Sigmoid colon (tissue), 7 donors: ENCODE measurements around the gene CACNA2D3. TPM values are rescaled to one million over a fixed set of nuclear protein-coding genes. Genes with fewer than 3 reads are reported as not detected.

ENCODE experiments used
- DNase-seq: peaks from one replicate; pipeline ENCODE4 v3.0.0-alpha.2; 2019
- H3K27ac ChIP-seq, 4 donors: fragments of 200-600 bp; sonication (generic); one replicate each; pipeline ENCODE4 v1.5.1; 2016 to 2019; ENCODE audit warnings: mild to moderate bottlenecking in 1 of 4
- H3K27me3 ChIP-seq, 3 donors: fragments of 200-600 bp; sonication (generic); one replicate each; pipeline ENCODE4 v1.5.1; 2019; ENCODE audit warnings: mild to moderate bottlenecking in 1 of 3
- H3K36me3 ChIP-seq, 4 donors: fragments of 200-600 bp; sonication (generic); one replicate each; pipeline ENCODE4 v1.5.1; 2016 to 2019
- H3K4me1 ChIP-seq, 4 donors: fragments of 200-600 bp; sonication (generic); one replicate each; pipeline ENCODE4 v1.5.1; 2017 to 2019
- H3K4me3 ChIP-seq, 4 donors: fragments of 200-600 bp; sonication (generic); one replicate each; pipeline ENCODE4 v1.5.1; 2017 to 2019; ENCODE audit warnings: mild to moderate bottlenecking in 2 of 4, moderate library complexity in 1 of 4
- H3K9me3 ChIP-seq, 4 donors: fragments of 200-600 bp in 3 of 4; sonication (generic) in 3 of 4; one replicate each; pipeline versions ENCODE4 v1.5.1 to v1.6.1; 2013 to 2019
- EP300 ChIP-seq, 4 donors: sonication (generic); formaldehyde crosslinking; IDR thresholded peaks; one replicate each; pipeline ENCODE4 v1.6.1; 2017; ENCODE audit warnings: antibody characterized with exemption in 4 of 4
- POLR2A ChIP-seq, 2 donors: fragments of 450-650 bp; IDR thresholded peaks; one replicate each; pipeline ENCODE4 v1.6.1; 2016; ENCODE audit warnings: antibody characterized with exemption in 2 of 2, mild to moderate bottlenecking in 2 of 2, moderate library complexity in 2 of 2
- POLR2AphosphoS5 ChIP-seq, 4 donors: sonication (generic); formaldehyde crosslinking; IDR thresholded peaks; one replicate each; pipeline ENCODE4 v1.6.1; 2017; ENCODE audit warnings: antibody characterized with exemption in 4 of 4
- WGBS, 2 donors: extraction: QIAGEN DNeasy Blood & Tissue Kit; methylation state at CpG; one replicate each; pipeline ENCODE4 v1.1.7; 2013; 5-methylcytosine and 5-hydroxymethylcytosine counted together
- intact Hi-C: fragments of 100-400 bp; cut with DNase I; formaldehyde crosslinking; loops from one replicate; pipeline ENCODE4 v1.15.1; 2023
- polyA plus RNA-seq, 3 donors: library from polyadenylated mRNA; stranded (reverse); fragments of 200-250 nt; gene quantifications; one replicate each; pipeline ENCODE4 v1.2.3, GENCODE V29; 2013
- total RNA-seq, 4 donors: library from RNA; depleted of rRNA; stranded (reverse); fragments of >200 nt; gene quantifications; one replicate each; pipeline ENCODE4 v1.1.0, GENCODE V29; 2016
- TF ChIP-seq, protein P1 (sequence below), 4 experiments: fragments of 450-650 bp in 3 of 4; fragments of 200-600 bp in 1 of 4; IDR thresholded peaks; one replicate each; pipeline ENCODE4 v1.5.1; 2016 to 2019; ENCODE audit warnings: antibody characterized with exemption in 4 of 4, mild to moderate bottlenecking in 3 of 4, moderate library complexity in 2 of 4
- donor health status: healthy with polysubstance abuse.
- donor health status: Bipolar disorder and iron deficiency.
- donor health status: healthy.

The CACNA2D3 gene
- total and polyA plus RNA-seq, 7 donors, result 0.32 to 10.2 (median 4.8) TPM; not detected in 1

DNA sequence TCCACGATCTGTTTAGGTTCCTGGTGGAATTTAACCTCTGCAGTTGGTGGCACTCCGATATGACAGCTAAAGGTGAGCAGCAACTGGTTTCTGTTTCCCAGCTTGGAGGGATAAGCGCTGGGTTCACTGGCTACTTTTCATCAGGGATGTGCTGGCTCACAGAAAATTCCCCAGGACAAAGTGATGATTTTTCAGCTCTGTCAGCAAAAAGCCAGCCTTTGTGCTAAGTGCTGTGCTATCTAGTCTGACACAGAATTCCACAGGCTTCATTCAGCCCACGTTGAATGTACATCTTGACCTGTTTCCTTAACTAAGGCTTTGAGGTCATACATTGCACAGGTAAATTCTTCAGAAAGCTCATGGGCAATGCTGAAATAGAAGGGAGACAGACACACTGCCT lies 887.0 kb downstream of the CACNA2D3 start:
- Histone ChIP-seq H3K36me3 (no peaks in the 10 kb centered on the region), H3K9me3 (no peaks in the 10 kb centered on the region), H3K4me1 (no peaks in the 10 kb centered on the region), H3K27me3 (no peaks in the 10 kb centered on the region), H3K27ac (no peak overlapping the region), H3K4me3 (no peak overlapping the region)
- DNase-seq, result no peak
- WGBS, 2 donors, result 66 to 81% methylated on average over 4 of the region's 4 CpGs
- no peak for TF ChIP-seq POLR2A (IDR thresholded peaks at IDR 0.05)
- no peak for TF ChIP-seq EP300 (IDR thresholded peaks at IDR 0.05)
- no peak for TF ChIP-seq POLR2AphosphoS5 (IDR thresholded peaks at IDR 0.05)
- TF ChIP-seq, protein P1, sequence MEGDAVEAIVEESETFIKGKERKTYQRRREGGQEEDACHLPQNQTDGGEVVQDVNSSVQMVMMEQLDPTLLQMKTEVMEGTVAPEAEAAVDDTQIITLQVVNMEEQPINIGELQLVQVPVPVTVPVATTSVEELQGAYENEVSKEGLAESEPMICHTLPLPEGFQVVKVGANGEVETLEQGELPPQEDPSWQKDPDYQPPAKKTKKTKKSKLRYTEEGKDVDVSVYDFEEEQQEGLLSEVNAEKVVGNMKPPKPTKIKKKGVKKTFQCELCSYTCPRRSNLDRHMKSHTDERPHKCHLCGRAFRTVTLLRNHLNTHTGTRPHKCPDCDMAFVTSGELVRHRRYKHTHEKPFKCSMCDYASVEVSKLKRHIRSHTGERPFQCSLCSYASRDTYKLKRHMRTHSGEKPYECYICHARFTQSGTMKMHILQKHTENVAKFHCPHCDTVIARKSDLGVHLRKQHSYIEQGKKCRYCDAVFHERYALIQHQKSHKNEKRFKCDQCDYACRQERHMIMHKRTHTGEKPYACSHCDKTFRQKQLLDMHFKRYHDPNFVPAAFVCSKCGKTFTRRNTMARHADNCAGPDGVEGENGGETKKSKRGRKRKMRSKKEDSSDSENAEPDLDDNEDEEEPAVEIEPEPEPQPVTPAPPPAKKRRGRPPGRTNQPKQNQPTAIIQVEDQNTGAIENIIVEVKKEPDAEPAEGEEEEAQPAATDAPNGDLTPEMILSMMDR (IDR thresholded peaks at IDR 0.05), result no peak
- intact Hi-C loops, result no loop called here

DNA sequence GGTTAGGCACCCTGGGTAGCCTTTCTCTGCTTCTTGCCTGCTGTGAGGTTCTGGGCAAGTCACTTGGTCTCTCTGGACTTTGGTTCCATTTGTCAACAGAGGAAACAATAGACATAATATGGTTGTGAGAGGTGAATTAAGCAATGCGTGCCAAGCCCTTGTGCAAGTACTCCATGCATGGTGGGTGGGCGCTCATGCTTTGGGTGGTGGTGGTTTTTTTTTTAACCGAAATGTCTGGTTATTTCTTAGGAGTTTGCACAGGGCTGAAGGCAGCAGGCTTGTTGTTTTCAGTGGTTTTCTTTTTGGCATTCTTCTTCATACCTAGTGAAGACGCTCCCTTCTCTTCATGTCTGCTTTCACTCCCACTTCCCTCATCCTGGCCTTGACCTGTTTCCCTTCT lies 889.7 kb downstream of the CACNA2D3 start:
- Histone ChIP-seq H3K9me3 (no peaks in the 10 kb centered on the region), H3K36me3 (no peaks in the 10 kb centered on the region), H3K27ac (no peak overlapping the region), H3K27me3 (no peaks in the 10 kb centered on the region), H3K4me3 (no peak overlapping the region), H3K4me1 (no peaks in the 10 kb centered on the region)
- no peak for DNase-seq
- intact Hi-C loops, result no loop called here
- 84 to 87% methylated on average over 4 of the region's 4 CpGs for WGBS, 2 donors
- no peak for TF ChIP-seq EP300 (IDR thresholded peaks at IDR 0.05)
- TF ChIP-seq POLR2AphosphoS5 (IDR thresholded peaks at IDR 0.05), result no peak
- no peak for TF ChIP-seq POLR2A (IDR thresholded peaks at IDR 0.05)
- TF ChIP-seq, protein P1 (IDR thresholded peaks at IDR 0.05), result no peak

DNA sequence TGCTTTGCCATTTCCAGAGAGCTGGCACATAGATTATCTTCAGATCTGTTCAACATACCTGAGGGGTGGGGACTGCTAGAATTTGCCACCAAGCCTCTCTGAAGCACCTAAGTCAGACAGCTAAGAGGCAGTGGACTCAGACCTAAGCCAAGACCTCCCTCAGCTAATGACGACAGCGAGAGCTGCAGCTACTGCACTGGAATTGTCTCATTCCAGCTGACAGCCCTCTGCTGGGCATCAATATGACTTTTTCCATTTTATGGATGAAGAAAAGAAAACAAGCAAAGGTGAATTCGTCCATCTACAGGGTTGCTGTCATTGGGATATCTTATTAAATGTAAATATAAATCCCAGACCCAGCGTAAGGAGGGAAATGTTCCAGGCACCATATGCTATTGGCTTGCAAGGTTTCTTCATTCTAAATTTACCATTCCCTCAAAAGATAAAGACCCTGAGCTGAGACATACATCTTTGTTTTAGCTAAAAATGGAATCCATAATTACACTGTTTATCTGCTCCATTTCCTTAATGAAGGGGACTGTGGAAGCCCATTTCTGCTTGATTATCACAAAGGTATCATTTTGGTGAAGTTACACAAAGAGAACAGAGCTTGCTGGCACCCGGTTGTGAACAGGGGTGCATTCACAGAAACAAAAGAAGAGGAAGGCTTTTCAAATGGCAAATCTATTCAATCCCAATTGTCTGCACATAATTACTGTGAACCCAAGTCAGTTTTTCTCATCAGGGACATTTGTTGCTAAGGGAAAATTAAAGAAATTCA lies 891.0 kb downstream of the CACNA2D3 start:
- H3K27ac ChIP-seq, result no peak overlapping the region
- no peaks in the 10 kb centered on the region for H3K27me3 ChIP-seq
- H3K9me3 ChIP-seq, result no peaks in the 10 kb centered on the region
- 53 to 71% methylated on average over 5 of the region's 5 CpGs for WGBS, 2 donors
- TF ChIP-seq POLR2AphosphoS5 (IDR thresholded peaks at IDR 0.05) (no peak), EP300 (IDR thresholded peaks at IDR 0.05) (no peak), POLR2A (IDR thresholded peaks at IDR 0.05) (no peak)
- TF ChIP-seq, protein P1 (IDR thresholded peaks at IDR 0.05), result no peak
- H3K4me3 ChIP-seq, result no peak overlapping the region
- no peaks in the 10 kb centered on the region for H3K36me3 ChIP-seq
- DNase-seq, result no peak
- intact Hi-C loops, result no loop called here
- H3K4me1 ChIP-seq, result no peaks in the 10 kb centered on the region

DNA sequence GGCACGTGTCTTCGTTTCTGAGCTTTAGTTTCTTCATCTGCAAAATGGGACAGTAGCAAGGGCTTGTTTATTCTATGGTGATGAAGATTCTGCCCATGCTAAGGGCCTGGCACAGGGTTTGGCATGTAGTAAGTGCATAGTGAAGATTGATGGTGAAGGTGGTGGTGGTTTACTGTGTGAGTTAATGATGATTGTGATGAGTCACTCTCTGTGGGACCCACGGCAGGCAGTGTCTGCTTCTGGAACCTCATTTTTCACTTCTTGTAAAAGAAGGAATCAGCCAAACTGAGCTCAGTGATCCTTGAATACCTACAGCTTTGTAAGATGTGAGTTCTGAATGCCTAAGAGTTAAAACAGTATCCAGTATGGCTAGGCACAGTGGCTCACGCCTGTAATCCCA lies 891.7 kb downstream of the CACNA2D3 start:
- DNase-seq, result no peak
- H3K27ac ChIP-seq, result no peak overlapping the region
- TF ChIP-seq POLR2AphosphoS5 (IDR thresholded peaks at IDR 0.05) (no peak), POLR2A (IDR thresholded peaks at IDR 0.05) (no peak), EP300 (IDR thresholded peaks at IDR 0.05) (no peak)
- TF ChIP-seq, protein P1 (IDR thresholded peaks at IDR 0.05), result no peak
- H3K27me3 ChIP-seq, result no peaks in the 10 kb centered on the region
- WGBS, 2 donors, result 72 to 81% methylated on average over 4 of the region's 4 CpGs
- intact Hi-C loops, result no loop called here
- no peak overlapping the region for H3K4me3 ChIP-seq
- H3K36me3 ChIP-seq, result no peaks in the 10 kb centered on the region
- no peaks in the 10 kb centered on the region for H3K4me1 ChIP-seq
- H3K9me3 ChIP-seq, result no peaks in the 10 kb centered on the region

DNA sequence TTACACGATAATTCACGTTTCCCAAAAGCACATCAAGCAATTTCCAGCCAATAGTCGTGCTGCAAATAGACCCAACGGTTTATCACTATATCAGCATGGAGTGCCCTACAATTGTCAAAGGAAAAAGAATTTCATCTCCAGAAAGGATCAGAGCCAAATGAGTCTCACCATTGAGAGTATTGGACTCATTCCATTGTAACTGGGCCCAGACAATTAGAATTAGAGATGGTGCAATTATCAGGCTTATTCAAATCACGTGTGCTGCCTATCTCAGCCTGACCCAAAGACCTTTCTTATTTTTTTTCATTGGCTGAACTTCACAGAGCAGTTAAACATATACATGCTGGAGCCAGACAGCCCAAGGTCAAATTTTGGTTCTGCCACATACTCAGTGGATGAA lies 892.6 kb downstream of the CACNA2D3 start:
- WGBS, 2 donors, result 87 to 89% methylated on average over 5 of the region's 5 CpGs
- DNase-seq, result no peak
- Histone ChIP-seq H3K27me3 (no peaks in the 10 kb centered on the region), H3K4me1 (no peaks in the 10 kb centered on the region), H3K4me3 (no peak overlapping the region), H3K36me3 (no peaks in the 10 kb centered on the region), H3K27ac (no peak overlapping the region), H3K9me3 (no peaks in the 10 kb centered on the region)
- intact Hi-C loops, result no loop called here
- TF ChIP-seq, protein P1 (IDR thresholded peaks at IDR 0.05), result no peak
- no peak for TF ChIP-seq POLR2A (IDR thresholded peaks at IDR 0.05)
- no peak for TF ChIP-seq EP300 (IDR thresholded peaks at IDR 0.05)
- TF ChIP-seq POLR2AphosphoS5 (IDR thresholded peaks at IDR 0.05), result no peak
